ENCODE measurements around the gene CNTN5. TPM values are rescaled to one million over a fixed set of nuclear protein-coding genes. Genes with fewer than 3 reads are reported as not detected.

The CNTN5 gene
- total RNA-seq, 2 donors from 2014 or later = not detected

DNA sequence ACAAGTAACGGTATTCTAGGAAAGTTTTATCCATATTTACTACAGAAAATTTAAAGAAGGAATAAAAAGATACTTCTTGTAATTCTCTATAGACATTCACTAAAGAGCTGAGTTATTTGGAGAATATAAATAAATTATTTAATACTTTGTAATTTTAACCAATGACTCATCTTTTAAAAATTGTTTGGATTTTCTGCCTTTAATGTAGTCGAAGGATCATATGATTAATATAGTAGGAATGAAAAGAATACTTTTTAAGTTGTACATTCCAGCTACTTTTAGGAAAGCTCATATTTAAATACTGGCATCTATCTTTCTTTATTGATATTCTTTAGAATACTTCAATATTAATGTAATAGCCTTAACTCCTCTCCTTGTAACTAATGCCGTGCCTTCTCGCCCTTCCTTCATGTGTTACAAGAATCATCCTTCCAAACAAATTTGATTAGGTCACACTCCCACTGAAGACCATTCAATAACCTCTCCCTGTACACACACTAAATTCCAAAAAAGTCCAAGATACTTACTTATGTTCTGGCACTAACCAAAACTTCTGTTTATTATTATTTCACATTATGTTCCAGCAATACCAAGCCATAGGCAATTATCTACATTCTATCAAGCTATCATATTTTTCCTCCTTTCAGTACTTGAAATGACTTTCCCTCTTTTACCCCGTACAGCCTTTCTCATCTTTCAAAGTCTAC lies 501.9 kb downstream of the CNTN5 start:
- intact Hi-C loops (cut with DNase I) = no loop called here

GRCh38 chr11:99531468-99531867 lies 510.7 kb downstream of the CNTN5 start:
- H3K27ac ChIP-seq = no peak overlapping the region
- no peaks in the 10 kb centered on the region for H3K9me3 ChIP-seq
- H3K4me3 ChIP-seq = no peak overlapping the region
- no peak overlapping the region for H3K9ac ChIP-seq (ENCODE audit: low read depth in 2 of 2, low read length in 2 of 2)
- no peak for DNase-seq
- H3K36me3 ChIP-seq = no peaks in the 10 kb centered on the region
- TF ChIP-seq, protein P1, sequence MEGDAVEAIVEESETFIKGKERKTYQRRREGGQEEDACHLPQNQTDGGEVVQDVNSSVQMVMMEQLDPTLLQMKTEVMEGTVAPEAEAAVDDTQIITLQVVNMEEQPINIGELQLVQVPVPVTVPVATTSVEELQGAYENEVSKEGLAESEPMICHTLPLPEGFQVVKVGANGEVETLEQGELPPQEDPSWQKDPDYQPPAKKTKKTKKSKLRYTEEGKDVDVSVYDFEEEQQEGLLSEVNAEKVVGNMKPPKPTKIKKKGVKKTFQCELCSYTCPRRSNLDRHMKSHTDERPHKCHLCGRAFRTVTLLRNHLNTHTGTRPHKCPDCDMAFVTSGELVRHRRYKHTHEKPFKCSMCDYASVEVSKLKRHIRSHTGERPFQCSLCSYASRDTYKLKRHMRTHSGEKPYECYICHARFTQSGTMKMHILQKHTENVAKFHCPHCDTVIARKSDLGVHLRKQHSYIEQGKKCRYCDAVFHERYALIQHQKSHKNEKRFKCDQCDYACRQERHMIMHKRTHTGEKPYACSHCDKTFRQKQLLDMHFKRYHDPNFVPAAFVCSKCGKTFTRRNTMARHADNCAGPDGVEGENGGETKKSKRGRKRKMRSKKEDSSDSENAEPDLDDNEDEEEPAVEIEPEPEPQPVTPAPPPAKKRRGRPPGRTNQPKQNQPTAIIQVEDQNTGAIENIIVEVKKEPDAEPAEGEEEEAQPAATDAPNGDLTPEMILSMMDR (IDR thresholded peaks at IDR 0.05) = no peak
- no peaks in the 10 kb centered on the region for H3K27me3 ChIP-seq
- no peaks in the 10 kb centered on the region for H3K4me1 ChIP-seq
- intact Hi-C loops (cut with DNase I) = no loop called here

More for the DNA sequence above, 501.9 kb downstream of the CNTN5 start:
- Histone ChIP-seq H3K9ac (ENCODE audit: low read depth in 2 of 2, low read length in 2 of 2) (no peak overlapping the region), H3K27ac (no peak overlapping the region), H3K4me1 (no peaks in the 10 kb centered on the region), H3K4me3 (no peak overlapping the region), H3K36me3 (no peaks in the 10 kb centered on the region), H3K9me3 (no peaks in the 10 kb centered on the region), H3K27me3 (no peaks in the 10 kb centered on the region)
- DNase-seq = no peak
- TF ChIP-seq, protein P1 (IDR thresholded peaks at IDR 0.05) = no peak

- H3K9ac ChIP-seq (ENCODE audit: low read depth in 2 of 2, low read length in 2 of 2) = no peak overlapping the region
- no peaks in the 10 kb centered on the region for H3K27me3 ChIP-seq
- no peak for DNase-seq
- H3K9me3 ChIP-seq = no peaks in the 10 kb centered on the region
- H3K4me1 ChIP-seq = no peaks in the 10 kb centered on the region
- no peak overlapping the region for H3K4me3 ChIP-seq
- no peaks in the 10 kb centered on the region for H3K36me3 ChIP-seq
- TF ChIP-seq, protein P1 (IDR thresholded peaks at IDR 0.05) = no peak
- H3K27ac ChIP-seq = no peak overlapping the region
- intact Hi-C loops (cut with DNase I) = no loop called here
Measured at GRCh38 chr11:99534812-99535211, 514.1 kb downstream of the CNTN5 start.

- intact Hi-C loops (cut with DNase I) = no loop called here
Measured at GRCh38 chr11:99535406-99535805, 514.7 kb downstream of the CNTN5 start.

GRCh38 chr11:99535819-99536218 lies 515.1 kb downstream of the CNTN5 start:
- Histone ChIP-seq H3K36me3 (no peaks in the 10 kb centered on the region), H3K27me3 (no peaks in the 10 kb centered on the region), H3K4me1 (no peaks in the 10 kb centered on the region), H3K4me3 (no peak overlapping the region), H3K9ac (ENCODE audit: low read depth in 2 of 2, low read length in 2 of 2) (no peak overlapping the region), H3K27ac (no peak overlapping the region), H3K9me3 (no peaks in the 10 kb centered on the region)
- DNase-seq = no peak
- TF ChIP-seq, protein P1 (IDR thresholded peaks at IDR 0.05) = no peak
- intact Hi-C loops (cut with DNase I) = no loop called here

More at GRCh38 chr11:99535406-99535805, 514.7 kb downstream of the CNTN5 start:
- no peaks in the 10 kb centered on the region for H3K9me3 ChIP-seq
- no peak for DNase-seq
- H3K27ac ChIP-seq = no peak overlapping the region
- no peaks in the 10 kb centered on the region for H3K36me3 ChIP-seq
- no peaks in the 10 kb centered on the region for H3K27me3 ChIP-seq
- H3K9ac ChIP-seq (ENCODE audit: low read depth in 2 of 2, low read length in 2 of 2) = no peak overlapping the region
- no peaks in the 10 kb centered on the region for H3K4me1 ChIP-seq
- TF ChIP-seq, protein P1 (IDR thresholded peaks at IDR 0.05) = no peak
- H3K4me3 ChIP-seq = no peak overlapping the region
